HCT116 (cell line): ENCODE results near the gene FAM53A. TPM values are rescaled to one million over a fixed set of nuclear protein-coding genes. Genes with fewer than 3 reads are reported as not detected.
A peak's percentile ranks its signal among the peaks of the same experiment; 100 is the strongest.

ENCODE experiments used
- ATAC-seq: fragments of 200-7000 bp; cut with Tn5 transposase; 2 replicates; pipeline ENCODE4 v1.9.1; 2020; ENCODE audit warnings: mild to moderate bottlenecking, moderate library complexity
- BruUV-seq: library from RNA; stranded (reverse); fragments of 400-500 nt; replicated peaks from 2 replicates; lab custom pipeline; 2021; lab: Mats Ljungman, UMichigan
- CTCF ChIA-PET: fragments of 300-600 bp; sonication (Branson Sonifier 250); formaldehyde crosslinking; loops from one replicate; lab custom pipeline; 2021; ENCODE audit warnings: antibody characterized with exemption; lab: Charles Lee
- POLR2A ChIA-PET: fragments of 300-600, 350-600 bp; sonication (Branson Sonifier 250); formaldehyde crosslinking; loops from one replicate; lab custom pipeline; 2021; ENCODE audit warnings: antibody characterized with exemption; lab: Charles Lee
- RAD21 ChIA-PET, 2 experiments: fragments of 300-600 bp; sonication (Branson Sonifier 250); formaldehyde crosslinking; loops; one replicate each; lab custom pipeline; 2023; ENCODE audit warnings: low total read pairs in 2 of 2; ENCODE audit not compliant: uncharacterized antibody in 2 of 2, unreplicated experiment in 2 of 2, low non-redundant PET in 1 of 2; lab: Charles Lee
- DNase-seq: peaks from one replicate; pipeline ENCODE4 v3.0.0-alpha.2; 2010; ENCODE audit warnings: low read depth, low spot score
- H2AFZ ChIP-seq: fragments of 200-600 bp; shearing (Covaris generic), sonication (generic); 2 replicates; pipeline ENCODE4 v1.6.1; 2017; ENCODE audit warnings: low read depth, mixed run types, mixed read lengths, antibody characterized with exemption, low read length; ENCODE audit not compliant: poor library complexity, severe bottlenecking
- H3K27ac ChIP-seq: 2 replicates; pipeline ENCODE4 v1.5.1; 2012; ENCODE audit warnings: low read depth, low read length
- H3K27me3 ChIP-seq: fragments of 200-600 bp; sonication (generic); 2 replicates; pipeline ENCODE4 v1.6.1; 2016; ENCODE audit warnings: mixed run types, low read length, mixed read lengths; ENCODE audit not compliant: insufficient read depth
- H3K36me3 ChIP-seq, 2 experiments: fragments of 200-500 bp in 1 of 2; fragments of 200-600 bp in 1 of 2; sonication (Bioruptor generic) in 1 of 2; sonication (generic) in 1 of 2; 2 replicates each; pipeline versions ENCODE4 v1.5.1 to v1.6.1; 2014 to 2016; ENCODE audit warnings: low read length in 2 of 2, inconsistent platforms in 1 of 2, mixed read lengths in 1 of 2, mixed run types in 1 of 2; ENCODE audit not compliant: insufficient read depth in 2 of 2, control insufficient read depth in 1 of 2
- H3K4me1 ChIP-seq, 2 experiments: fragments of 200-600 bp in 1 of 2; sonication (generic) in 1 of 2; 2 replicates each; pipeline versions ENCODE4 v1.5.1 to v1.6.1; 2012 to 2017; ENCODE audit warnings: low read length in 2 of 2, inconsistent platforms in 1 of 2, mild to moderate bottlenecking in 1 of 2, mixed read lengths in 1 of 2, mixed run types in 1 of 2, moderate library complexity in 1 of 2; ENCODE audit not compliant: insufficient read depth in 2 of 2, control insufficient read depth in 1 of 2
- H3K4me2 ChIP-seq: fragments of 200-600 bp; sonication (generic); 2 replicates; pipeline ENCODE4 v1.6.1; 2017; ENCODE audit warnings: mixed run types, low read length, mixed read lengths
- H3K4me3 ChIP-seq, 2 experiments: fragments of 200-600 bp in 1 of 2; sonication (generic) in 1 of 2; replicated peaks in 1 of 2; 2 replicates each; pipeline ENCODE4 v1.5.1; 2011 to 2016; ENCODE audit warnings: low read length in 2 of 2, control low read depth in 1 of 2, low read depth in 1 of 2, mild to moderate bottlenecking in 1 of 2, mixed read lengths in 1 of 2, mixed run types in 1 of 2
- H3K79me2 ChIP-seq: fragments of 200-600 bp; sonication (generic); 2 replicates; pipeline ENCODE4 v1.6.1; 2017; ENCODE audit warnings: mild to moderate bottlenecking, mixed run types, low read length, moderate library complexity, mixed read lengths; ENCODE audit not compliant: insufficient read depth
- H3K9ac ChIP-seq: fragments of 200-600 bp; sonication (generic); 2 replicates; pipeline ENCODE4 v1.6.1; 2016; ENCODE audit warnings: low read length, mixed read lengths
- H3K9me2 ChIP-seq: fragments of 200-600 bp; sonication (generic), shearing (Covaris generic); 2 replicates; pipeline ENCODE4 v1.6.1; 2017; ENCODE audit warnings: mixed run types, mild to moderate bottlenecking, moderate library complexity; ENCODE audit not compliant: insufficient read depth
- H3K9me3 ChIP-seq, 2 experiments: fragments of 200-500 bp in 1 of 2; fragments of 200-600 bp in 1 of 2; sonication (Bioruptor generic) in 1 of 2; sonication (generic) in 1 of 2; 2 replicates each; pipeline ENCODE4 v1.6.1; 2014 to 2017; ENCODE audit warnings: low read length in 2 of 2, mixed read lengths in 2 of 2, inconsistent platforms in 1 of 2, low read depth in 1 of 2, mild to moderate bottlenecking in 1 of 2, mixed run types in 1 of 2, moderate library complexity in 1 of 2; ENCODE audit not compliant: control insufficient read depth in 1 of 2, insufficient read depth in 1 of 2
- H4K20me1 ChIP-seq: fragments of 200-600 bp; sonication (generic), shearing (Covaris generic); 2 replicates; pipeline ENCODE4 v1.6.1; 2017; ENCODE audit warnings: mixed run types, mild to moderate bottlenecking, moderate library complexity; ENCODE audit not compliant: insufficient read depth
- EZH2 ChIP-seq: fragments of 200-600 bp; sonication (generic); IDR thresholded peaks from 2 replicates; pipeline ENCODE4 v1.6.1; 2017; ENCODE audit warnings: antibody characterized with exemption, mixed run types
- EZH2phosphoT487 ChIP-seq: fragments of 200-600 bp; IDR thresholded peaks from 2 replicates; pipeline ENCODE4 v1.6.1; 2018; ENCODE audit warnings: antibody characterized with exemption, borderline replicate concordance
- MAX ChIP-seq: IDR thresholded peaks from 2 replicates; pipeline ENCODE4 v1.6.1; 2012
- POLR2AphosphoS5 ChIP-seq: IDR thresholded peaks from 2 replicates; pipeline ENCODE4 v1.6.1; 2011; ENCODE audit warnings: mild to moderate bottlenecking, low read depth, low read length, moderate library complexity
- YY1 ChIP-seq: IDR thresholded peaks from 2 replicates; pipeline ENCODE4 v1.6.1; 2011; ENCODE audit warnings: low read length, low read depth, moderate library complexity, mild to moderate bottlenecking; ENCODE audit not compliant: insufficient replicate concordance; ENCODE audit errors: extremely low read depth
- ZFX ChIP-seq: fragments of 450-650 bp; IDR thresholded peaks from 2 replicates; pipeline ENCODE4 v1.6.1; 2017
- ZNF274 ChIP-seq: fragments of 200-500 bp; sonication (Bioruptor generic); IDR thresholded peaks from 2 replicates; pipeline ENCODE4 v1.6.1; 2014; ENCODE audit warnings: mild to moderate bottlenecking, low read depth, low read length, inconsistent platforms
- intact Hi-C: fragments of 100-400 bp; cut with micrococcal nuclease; formaldehyde crosslinking; loops from 2 replicates; pipeline ENCODE4 v1.10.0; 2022
- total RNA-seq: library from RNA; stranded (reverse); gene quantifications from one replicate; pipeline ENCODE4 v1.2.1, GENCODE V29; 2021; ENCODE audit not compliant: unreplicated experiment
- TF ChIP-seq, protein P1 (sequence below): IDR thresholded peaks from 2 replicates; pipeline ENCODE4 v1.6.1; 2012; ENCODE audit warnings: low read depth

Gene FAM53A
- total RNA-seq, 1 experiment from 2014 or later: 1.1 TPM

DNA sequence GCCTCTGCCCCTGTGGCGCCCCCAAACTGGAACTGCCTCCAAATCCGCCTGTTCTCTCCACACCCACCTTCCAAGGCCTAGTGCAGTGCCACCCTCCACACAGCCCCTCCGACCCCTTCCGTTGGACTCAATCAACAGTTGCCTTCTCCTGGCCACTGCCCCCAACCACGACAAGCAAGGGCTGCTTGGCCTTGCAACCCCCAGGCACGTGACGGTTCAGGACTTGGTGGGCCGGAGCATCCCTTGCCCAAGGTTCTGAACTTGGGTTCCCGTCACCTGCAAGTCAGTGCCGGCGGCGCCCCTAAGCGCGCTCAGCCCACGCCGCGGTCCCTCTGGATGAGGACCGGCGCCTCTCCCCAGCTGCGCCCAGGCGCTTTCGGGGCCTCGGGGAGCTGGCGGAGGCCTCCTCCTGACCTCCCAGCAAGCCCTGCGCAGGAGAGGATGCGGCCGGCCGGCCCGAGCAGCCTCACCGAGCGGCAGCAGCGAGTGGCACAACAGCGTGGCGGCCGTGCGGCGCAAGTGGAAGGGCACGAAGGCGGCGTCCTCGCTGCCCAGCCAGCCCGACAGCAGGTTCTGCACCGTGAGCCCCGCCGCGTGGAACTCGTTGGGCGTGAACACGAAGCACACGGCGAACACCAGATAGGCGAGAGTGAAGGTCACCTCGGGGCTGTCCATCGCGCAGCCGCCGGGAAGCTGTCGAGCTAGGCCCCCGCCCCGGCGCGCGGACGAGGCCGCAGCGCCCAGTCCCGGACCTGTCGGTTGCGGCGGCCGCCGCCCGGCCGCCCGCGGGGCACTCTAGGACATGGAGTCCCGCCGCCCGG lies 36.3 kb upstream of the FAM53A start:
- no peaks in the 10 kb centered on the region for H3K27me3 ChIP-seq
- H3K9me2 ChIP-seq: no peaks in the 10 kb centered on the region
- intact Hi-C loops: no loop called here
- peaks cover under 1% of the 10 kb centered on the region; the same call in 1 of the 2 replicates for H4K20me1 ChIP-seq
- CTCF ChIA-PET: interaction anchor here (1.0 to 2.7 kb wide), 3 partner anchors 27 to 86 kb away, joined by 3 to 15 read pairs (median 4); no protein-coding TSS in a partner anchor
- POLR2A ChIA-PET: interaction anchor here (0.6 to 1.7 kb wide), 2 partner anchors 8 to 27 kb away, joined by 3 to 19 read pairs; partner anchors contain the start of gene SLBP
- peaks cover 6 to 25% of the 10 kb centered on the region in 2 experiments; a peak in 2 of 4 replicates for H3K36me3 ChIP-seq
- H3K27ac ChIP-seq: peak overlapping the region; percentile 97
- peaks cover 82% of the 10 kb centered on the region for H3K79me2 ChIP-seq
- RAD21 ChIA-PET: no interaction called here
- peaks cover 10 to 22% of the 10 kb centered on the region in 2 experiments for H3K4me1 ChIP-seq
- H3K9me3 ChIP-seq: no peaks in the 10 kb centered on the region
- peak overlapping the region; percentile 99 for H3K4me2 ChIP-seq
- ATAC-seq: peak; percentile 9
- peak overlapping the region; percentile 91 to 96 for H3K4me3 ChIP-seq
- BruUV-seq: no TSS peak
- DNase-seq: no peak
- H3K9ac ChIP-seq: peak overlapping the region; percentile 91
- no peak for TF ChIP-seq MAX
- TF ChIP-seq ZNF274: no peak
- no peak for TF ChIP-seq EZH2
- TF ChIP-seq ZFX: peak; percentile 86
- TF ChIP-seq POLR2AphosphoS5: peak; percentile 55; the same call in 1 of the 2 replicates
- no peak for TF ChIP-seq EZH2phosphoT487
- TF ChIP-seq, protein P1, sequence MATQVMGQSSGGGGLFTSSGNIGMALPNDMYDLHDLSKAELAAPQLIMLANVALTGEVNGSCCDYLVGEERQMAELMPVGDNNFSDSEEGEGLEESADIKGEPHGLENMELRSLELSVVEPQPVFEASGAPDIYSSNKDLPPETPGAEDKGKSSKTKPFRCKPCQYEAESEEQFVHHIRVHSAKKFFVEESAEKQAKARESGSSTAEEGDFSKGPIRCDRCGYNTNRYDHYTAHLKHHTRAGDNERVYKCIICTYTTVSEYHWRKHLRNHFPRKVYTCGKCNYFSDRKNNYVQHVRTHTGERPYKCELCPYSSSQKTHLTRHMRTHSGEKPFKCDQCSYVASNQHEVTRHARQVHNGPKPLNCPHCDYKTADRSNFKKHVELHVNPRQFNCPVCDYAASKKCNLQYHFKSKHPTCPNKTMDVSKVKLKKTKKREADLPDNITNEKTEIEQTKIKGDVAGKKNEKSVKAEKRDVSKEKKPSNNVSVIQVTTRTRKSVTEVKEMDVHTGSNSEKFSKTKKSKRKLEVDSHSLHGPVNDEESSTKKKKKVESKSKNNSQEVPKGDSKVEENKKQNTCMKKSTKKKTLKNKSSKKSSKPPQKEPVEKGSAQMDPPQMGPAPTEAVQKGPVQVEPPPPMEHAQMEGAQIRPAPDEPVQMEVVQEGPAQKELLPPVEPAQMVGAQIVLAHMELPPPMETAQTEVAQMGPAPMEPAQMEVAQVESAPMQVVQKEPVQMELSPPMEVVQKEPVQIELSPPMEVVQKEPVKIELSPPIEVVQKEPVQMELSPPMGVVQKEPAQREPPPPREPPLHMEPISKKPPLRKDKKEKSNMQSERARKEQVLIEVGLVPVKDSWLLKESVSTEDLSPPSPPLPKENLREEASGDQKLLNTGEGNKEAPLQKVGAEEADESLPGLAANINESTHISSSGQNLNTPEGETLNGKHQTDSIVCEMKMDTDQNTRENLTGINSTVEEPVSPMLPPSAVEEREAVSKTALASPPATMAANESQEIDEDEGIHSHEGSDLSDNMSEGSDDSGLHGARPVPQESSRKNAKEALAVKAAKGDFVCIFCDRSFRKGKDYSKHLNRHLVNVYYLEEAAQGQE: no peak
- TF ChIP-seq YY1: no peak
- TF ChIP-seq, all 23 proteins: peak for 2
- H2AFZ ChIP-seq: no peak overlapping the region
